Right kidney (tissue), 1 donor: Measurements from ENCODE around the gene CPNE7.

ENCODE experiments used
- DNase-seq: peaks from one replicate; pipeline ENCODE4 v3.0.0-alpha.2; 2016

The CPNE7 gene

DNA sequence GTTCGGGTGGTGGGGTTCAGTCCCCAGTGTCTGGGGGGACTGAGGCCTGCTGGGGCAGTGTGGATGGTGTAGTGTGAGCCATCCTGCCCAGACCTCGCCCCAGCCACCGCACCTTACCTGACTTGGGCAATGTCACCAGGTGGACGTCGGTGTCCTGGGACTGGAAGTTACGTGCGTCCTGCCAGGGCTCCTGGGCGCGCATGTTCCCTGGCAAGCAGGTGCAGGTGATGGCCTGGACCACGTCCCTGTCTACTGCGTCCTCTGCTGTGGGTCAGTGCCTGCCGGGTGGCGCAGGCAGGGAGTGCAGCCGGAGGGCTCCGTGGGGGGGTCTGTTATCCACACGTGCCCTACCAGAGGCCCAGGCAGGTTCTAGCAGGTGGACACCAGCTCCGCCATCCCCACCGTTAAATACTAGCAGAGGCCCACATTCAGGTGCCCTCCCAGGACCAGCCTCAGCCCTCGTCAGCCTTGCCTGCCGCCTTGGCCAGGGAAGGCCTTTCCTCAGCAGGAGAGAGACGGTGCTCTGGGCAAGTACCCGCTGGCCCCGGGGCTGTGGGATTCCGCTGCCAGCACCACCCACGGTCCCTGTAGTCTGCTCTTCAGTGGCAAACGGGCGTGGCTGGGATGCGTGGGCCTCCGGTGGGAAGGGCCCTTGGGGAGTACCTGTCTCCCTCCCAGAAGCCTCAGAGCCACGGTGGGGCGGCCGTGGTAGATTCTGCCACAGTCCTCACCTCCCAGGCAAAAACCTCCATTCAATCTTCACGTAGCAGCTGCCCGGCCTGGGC lies 29.8 kb downstream of the CPNE7 start:
- DNase-seq, result no peak

DNA sequence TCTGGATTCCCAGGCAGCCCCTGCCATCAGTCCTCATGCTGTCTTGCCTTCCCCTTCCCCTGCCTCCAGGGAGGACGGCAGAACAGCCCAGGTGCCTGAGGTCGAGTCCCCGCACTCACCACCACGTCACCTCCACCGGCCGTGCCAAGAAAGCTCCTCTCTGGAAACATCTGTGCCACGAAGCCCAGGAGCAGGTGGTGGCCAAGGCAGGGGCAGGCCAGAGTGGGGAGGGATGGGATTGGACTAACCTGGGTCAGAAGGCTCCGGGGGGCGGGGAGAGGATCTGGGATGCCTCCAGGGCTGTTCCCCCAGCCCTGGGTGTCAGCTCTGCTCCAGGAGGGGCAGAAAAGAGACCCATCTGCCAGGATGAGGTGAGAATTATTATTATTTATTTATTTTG lies 30.4 kb downstream of the CPNE7 start:
- no peak for DNase-seq

DNA sequence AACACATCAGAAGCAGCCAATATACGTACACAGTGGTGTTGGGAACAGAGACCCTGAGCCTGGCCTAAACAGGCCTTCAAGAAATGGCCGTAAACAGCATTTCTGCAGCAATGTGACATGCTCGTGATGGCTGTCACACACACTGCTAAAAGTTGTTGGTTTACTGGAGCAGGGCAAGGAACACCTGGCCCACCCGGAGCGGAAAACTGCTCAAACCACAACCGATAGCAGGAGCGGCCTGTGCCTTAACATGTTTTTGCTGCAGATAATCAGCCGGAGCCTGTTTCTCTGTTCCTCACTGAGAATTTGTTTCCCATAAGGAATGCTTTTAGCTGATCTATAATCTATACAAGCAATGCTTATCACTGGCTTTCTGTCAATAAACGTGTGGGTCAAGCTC lies 31.9 kb downstream of the CPNE7 start:
- no peak for DNase-seq

DNA sequence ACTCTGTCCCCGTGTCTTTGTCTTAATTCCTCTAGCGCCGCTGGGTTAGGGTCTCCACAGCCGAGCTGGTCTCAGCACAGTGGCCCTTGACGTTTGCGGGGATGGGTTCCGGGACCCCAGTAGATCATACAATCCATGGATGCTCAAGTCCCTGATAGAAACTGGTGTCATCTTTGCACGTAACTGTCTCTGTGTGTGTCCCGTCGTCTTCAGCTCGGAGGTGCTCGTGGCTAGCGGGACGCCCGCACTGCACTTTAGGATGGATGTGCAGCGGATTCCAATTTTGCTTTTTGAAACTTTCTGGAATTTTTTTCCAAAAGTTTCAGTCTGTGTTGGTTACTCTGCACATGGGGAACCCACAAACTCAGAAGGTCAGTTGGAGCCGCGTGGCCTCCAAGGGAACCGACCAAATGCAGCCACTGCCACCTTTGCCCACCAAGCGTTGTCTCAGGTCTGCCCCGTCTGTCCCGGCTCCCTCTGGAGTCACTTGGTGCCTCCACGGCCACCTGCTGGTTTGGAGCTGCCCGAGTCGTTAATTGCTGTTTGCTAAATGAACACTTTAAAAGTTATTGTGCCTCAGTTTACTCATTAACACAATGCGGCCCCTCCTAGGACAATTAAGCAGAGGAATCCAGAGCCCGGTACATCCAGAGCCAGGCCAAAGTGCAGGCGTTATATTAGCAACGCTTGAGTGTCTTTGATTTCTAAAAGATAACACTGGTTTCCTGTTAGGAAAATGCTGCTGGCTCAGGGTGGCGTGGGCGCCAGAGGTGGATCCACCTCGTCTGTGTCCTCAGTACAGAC lies 32.6 kb downstream of the CPNE7 start:
- DNase-seq, result peak; percentile 23

DNA sequence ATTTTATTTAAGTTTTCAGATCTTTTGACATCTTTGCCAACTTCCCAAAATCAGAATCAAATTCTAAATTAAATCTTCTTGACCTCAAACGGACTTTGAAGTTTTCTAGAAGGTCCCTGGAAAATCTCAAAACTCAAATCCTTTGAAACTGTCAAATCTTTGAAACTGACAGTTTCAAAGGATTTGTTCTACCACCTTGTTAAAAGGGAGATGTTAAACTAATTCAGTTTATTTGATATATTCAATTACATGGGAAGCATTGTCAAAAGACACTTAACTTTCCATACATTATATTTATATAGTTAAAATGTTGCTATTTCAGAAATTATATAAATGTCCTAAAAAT lies 34.5 kb downstream of the CPNE7 start:
- DNase-seq, result no peak

DNA sequence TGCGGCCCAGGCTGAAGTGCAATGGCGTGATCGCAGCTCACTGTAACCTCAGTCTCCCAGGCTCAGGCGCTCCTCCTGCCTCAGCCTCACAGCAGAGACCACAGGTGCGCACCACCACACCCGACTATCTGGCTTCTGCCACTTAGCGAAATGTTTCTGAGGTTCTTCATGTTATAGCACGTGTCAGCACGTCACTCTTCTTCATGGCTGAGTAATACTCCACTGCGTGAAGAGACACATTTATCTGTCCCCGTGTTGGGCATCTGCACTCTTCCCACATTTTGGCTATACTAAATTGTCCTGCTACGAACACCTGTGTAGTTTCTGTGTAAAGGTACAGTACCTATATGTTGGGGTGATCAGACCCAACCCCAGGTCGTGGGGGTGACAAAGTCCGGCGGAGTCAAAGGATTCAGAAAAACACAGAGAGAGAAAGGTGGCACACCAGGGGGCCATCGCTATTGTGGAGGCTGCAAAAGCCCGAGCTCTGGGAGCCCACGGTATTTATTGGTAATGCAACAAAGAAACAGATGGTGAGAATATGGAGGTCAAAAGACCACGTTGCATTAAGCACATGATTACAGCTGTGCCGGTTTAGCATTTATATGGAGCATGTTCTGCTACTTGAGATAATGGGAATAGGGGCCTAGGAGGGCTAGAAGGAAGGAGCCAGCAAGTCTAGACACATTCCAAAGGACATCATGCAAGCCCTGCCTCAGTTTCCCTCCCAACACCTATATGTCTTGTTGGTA lies 37.0 kb downstream of the CPNE7 start:
- DNase-seq, result peak; percentile 1

DNA sequence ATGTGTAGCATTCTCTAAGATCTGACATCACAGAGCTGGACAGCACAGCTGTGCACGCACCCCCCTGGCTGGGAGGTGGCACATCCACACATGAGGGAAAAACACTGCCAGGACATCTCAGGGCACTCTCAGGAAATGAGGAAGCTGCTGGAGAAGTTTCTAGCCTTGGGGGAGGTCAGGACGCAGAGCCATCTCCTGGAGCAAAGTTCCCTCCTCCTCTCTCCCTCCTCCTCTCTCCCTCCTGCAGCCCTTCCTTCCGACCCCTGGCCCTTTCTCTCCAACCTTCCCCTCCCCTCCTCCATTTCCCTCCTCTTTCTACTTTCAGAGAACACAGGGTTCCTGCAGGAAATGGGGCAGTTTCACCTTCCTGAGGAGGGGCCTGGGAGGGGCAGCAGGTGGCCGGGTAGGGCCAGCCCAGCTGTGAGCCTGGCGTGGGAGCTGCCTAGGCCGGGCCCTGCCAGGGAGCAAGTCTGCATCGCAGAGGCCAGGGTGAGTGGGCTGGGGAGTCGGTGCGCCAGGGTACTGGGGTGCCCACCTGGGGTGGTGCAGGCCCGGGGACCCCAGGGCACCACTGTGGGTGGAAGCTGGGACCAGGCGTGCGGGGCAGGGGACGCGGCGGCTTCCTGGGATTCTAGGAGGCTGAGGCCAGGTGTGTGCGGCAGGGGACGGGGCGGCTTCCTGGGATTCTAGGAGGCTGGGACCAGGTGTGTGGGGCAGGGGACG lies 37.8 kb downstream of the CPNE7 start, which contains the start of gene DPEP1:
TSS of gene DPEP1 (plus strand) at position 412 of the 723 bp plus-strand sequence. CDS start 16,769 bp downstream, outside the sequence.
- DNase-seq, result peak; percentile 68

DNA sequence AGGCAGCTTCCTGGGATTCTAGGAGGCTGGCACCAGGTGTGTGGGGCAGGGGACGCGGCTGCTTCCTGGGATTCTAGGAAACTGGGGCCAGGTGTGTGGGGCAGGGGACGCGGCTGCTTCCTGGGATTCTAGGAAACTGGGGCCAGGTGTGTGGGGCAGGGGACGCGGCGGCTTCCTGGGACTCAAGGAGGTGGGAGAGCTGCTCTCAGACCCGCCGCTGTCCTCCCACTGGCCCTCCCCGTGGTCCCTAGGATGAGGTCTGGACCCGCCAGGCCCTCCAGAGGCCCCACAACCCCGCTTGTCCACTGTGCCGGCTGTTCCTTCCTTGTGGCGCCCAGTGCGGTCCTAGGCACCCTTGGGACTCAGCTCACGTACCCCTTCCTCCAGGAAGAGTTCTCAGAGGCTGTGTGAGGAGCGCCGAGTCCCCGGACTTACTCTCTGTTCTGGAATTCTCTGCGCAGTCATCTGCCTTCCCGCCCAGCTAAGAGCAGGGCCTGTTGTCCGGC lies 38.4 kb downstream of the CPNE7 start:
- peak; percentile 5 for DNase-seq

DNA sequence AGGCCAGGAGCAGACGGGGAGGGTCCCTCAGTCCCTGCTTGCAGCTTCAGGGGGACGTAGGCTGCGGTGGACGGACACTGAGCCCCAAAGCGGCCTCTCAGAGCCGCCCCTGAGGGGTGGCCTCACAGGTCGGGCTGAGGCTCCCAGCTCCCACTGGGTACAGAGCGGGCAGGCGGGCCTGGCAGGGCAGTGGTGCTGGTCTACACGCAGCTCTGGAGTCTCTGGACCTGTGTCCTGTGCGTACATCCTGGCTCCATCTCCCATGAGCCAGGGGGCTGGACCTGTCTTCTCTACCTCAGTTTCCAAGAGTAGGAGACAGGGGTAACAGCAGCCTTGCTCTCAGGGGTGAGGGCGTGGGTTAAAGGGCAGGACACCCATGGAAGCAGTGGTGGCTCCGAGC lies 39.6 kb downstream of the CPNE7 start:
- DNase-seq, result no peak

DNA sequence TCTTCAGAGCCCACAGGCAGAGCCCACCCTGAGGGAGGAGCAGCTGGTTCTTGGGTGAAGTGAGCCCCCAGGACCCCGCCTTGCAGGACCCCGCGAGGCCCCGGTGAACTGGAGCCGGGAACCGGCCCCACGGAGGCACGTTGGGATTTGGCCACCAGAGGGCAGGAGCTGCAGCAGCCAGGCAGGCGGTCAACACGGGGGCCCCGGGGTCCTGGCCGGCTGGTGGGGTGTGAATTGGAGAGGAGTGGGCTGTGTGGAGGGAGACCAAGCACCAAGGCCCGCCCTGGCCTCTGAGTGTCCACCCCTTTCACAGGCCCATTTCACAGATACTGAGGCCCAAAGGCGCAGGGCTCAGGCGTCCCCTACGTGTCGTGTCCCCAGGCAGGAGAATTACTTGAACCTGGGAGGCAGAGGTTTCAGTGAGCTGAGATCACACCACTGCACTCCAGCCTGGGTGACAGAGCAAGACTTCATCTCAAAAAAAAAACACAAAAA lies 40.1 kb downstream of the CPNE7 start:
- peak; percentile 32 for DNase-seq

DNA sequence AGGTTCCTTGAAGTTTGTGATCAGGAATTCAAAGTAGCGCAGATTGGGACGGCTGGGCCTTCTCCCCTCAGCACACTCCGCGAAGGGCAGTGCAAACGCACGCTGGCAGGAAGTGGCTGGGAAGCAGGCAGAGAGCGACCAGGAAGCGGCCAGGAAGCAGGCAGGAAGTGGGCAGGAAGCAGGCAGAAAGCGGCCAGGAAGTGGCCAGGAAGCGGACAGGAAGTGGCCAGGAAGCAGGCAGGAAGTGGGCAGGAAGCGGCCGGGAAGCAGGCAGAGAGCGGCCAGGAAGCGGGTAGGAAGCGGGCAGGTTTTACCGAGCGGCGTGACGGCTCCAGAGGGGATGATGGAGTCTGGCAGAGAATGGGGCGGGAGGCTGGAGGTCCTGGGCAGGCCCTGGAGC lies 41.1 kb downstream of the CPNE7 start:
- no peak for DNase-seq

DNA sequence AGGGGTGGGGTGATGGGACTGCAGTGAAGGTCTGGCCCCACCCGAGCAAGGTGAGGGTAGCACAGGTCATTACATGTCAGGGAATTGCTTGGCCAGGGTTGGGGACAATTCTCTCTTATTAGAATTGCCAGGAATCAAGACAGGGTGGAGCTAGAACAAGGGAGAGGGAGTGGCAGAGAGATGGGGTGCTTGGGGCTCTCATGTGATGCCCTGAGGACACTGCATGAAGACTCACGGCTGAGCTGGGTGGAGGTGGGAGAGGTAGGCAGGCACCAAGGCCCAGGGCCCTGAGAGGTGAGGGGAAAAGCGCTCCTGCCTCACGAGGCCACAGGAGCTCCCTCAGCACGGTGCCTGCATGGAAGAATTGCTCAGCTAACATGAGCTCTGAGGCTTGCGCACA lies 41.5 kb downstream of the CPNE7 start:
- DNase-seq, result no peak

DNA sequence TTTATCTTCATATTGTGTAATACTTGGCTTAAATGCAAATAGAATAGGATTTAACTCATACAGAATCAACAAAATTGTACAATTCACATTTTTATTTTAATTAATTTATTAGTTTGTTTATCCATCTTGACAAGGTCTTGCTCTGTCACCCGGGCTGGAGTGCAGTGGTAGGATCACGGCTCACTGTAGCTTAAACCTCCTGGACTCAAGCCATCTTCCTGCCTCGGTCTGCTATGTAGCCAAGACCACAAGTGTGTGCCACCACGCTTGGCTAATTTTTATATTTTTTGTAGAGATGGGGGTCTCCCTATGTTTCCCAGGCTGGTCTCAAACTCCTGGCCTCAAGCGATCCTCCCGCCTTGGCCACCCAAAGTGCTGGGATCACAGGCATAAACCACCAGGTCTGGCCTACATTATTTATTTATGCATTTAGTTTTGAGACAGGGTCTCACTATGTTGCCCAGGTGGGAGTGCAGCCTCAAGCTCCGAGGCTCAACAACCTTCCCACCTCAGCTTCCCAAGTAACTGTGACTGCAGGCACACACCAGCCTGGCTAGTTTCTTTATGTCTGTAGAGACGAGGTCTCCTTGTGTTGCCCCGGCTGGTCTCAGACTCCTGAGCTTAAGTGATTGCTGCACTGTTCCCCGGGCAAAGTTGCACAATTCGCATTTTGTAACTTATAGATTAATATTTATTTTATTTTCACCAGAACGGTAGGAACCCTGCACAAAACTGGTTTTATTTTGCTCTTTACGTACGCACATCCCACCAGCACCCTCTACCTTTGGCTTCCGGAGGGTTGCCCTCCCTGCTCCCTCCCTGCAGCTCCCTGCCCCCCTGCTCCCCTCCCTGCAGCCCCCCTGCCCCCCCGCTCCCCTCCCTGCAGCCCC lies 42.8 kb downstream of the CPNE7 start:
- peak; percentile 1 for DNase-seq

DNA sequence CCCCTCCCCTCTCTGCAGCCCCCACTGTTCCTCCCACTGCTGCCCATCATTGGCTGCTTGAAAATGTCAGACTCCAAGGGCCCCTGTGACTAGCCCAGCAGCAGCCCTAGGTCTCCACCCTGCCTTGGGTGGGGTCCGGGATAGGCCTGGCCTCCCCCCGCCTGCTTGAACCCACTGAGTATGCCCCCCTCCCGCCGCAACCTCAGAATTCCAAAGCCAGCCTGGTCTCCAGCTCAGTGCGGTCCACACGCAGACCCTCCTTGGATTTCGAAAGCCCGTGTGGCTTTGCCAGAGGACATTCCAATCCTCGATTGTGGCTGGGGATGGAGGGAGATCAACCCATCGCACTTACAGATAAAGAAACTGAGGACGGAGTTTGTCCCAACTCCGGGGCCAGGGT lies 44.3 kb downstream of the CPNE7 start:
- peak; percentile 1 for DNase-seq

DNA sequence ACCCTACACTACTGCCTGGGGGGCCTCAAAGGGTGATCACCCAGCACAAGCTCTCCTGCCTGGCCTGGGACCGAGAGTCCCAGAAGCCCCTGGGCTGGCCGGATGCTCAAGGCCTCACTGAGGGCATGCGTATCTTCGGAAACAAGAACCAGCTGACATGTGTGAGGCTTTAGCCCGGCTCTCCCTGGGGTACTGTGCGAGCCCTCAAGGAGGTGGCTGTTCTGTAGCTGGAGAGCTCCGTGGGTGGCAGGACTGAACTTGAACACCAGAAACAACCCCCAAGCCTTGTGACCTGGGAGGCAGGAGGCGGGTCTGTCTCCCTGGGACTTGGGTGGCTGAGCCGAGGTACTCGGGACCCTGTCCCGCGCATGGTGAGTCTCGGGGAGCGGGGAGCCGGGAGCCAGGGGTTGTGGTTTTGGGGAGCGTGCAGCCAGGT lies 44.9 kb downstream of the CPNE7 start:
- peak; percentile 28 for DNase-seq

DNA sequence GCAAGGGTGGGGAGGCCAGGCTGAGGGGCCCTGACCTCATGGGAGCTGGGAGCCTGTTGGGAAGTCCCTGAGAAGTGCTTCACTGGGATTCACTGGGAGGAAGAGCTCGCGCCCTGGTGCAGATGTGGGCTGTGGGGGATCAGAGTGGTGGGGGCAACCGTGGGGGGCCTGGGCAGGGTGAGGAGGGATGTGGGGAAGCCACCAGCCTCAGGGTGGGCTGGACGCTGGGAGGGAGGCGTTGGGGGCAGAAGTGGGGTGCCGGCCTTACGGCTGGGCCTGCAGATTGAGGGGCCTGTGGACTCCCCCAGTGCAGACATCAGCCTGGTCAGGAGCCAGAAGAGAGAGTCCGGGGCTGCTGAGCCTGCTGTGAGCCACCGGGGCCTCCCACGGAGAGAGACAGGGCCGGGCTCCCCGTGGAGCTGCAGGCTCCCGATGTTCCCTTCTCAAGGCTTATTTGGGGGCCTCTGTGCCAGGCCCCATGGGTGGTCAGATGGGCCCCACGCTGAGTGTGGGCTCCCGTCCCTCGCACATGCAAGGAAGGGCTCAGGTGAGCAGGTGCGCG lies 45.7 kb downstream of the CPNE7 start:
- peak; percentile 31 for DNase-seq

DNA sequence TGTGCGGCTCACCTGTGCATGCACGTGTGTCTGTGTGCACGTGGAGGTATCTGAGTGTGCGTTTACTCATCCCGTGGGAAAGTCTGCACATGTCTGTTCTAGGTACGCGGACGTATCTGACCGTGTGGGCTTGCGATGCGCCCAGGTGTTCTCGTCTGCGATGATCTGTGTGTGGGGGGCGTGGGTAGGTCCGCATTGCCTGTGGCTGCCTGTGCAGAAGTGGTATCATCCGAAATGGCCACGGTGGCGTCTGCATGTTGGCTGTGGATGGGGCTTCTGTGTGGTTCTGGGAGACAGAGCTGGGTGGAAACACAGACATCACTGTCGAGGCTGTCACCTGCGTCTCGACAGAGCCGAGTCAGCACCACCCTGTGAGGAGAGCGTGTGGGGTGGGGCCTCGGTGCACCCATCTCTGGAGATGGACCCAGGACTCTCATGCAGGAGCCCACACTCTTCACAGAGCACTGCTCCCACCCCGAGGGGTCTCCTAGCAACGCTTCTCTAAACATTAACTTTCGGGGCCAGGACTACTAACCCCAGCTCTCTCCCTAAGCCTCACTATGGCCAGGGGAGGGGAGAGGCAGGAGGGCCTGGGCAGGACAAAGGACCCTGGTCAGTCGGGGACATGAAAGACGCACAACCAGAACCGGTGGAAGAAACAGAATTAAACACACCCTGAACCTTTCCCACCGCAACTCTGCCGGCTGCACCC lies 46.3 kb downstream of the CPNE7 start:
- peak; percentile 41 for DNase-seq

DNA sequence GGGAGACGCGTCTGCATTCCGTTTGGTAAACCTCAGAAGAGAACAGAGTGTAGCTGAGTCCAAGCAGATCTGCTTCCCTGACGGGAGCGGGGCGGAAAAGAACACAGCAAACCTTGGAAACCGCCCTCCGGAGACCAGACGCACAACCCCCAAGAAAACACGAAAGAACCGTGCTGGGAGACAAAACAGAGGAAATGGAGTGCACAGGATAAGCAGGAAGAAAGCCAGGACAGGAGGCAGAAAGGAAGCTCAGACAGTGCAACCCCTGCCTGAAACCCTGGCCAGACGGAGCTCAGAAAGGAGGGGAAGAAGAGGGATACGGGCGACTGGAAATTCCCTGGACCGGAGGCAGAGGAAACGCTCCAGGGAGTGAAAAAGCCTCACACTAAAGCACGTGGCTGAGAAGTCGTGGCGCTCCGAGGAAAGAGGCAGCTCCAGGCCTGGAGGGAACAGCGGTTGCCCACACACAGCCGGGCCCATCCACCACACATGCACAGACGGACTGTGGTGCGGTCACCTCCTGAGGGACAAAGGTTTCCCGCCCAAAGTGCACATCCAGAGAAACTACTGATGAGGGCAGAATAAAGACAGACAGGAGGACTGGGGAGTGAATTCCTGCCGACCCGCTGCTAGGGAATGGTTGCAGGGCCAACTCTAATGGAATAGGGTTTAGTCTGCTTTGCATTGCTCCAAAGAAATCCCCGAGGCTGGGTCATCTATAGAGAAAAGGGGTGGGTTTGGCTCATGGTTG lies 48.1 kb downstream of the CPNE7 start:
- peak; percentile 51 for DNase-seq
